HL-60 (cell line): Measurements from ENCODE around the gene CCL8.

Experiments
- DNase-seq, 2 experiments: peaks; one replicate each; pipeline ENCODE4 v3.0.0-alpha.2; 2010 to 2020; ENCODE audit warnings: low read depth in 1 of 2, low spot score in 1 of 2
- H3K27ac ChIP-seq: fragments of 250-450 bp; sonication (Bioruptor Pico); replicated peaks from 2 replicates; pipeline ENCODE4 v1.5.1; 2020; ENCODE audit warnings: mild to moderate bottlenecking, moderate library complexity
- H3K27me3 ChIP-seq: fragments of 250-450 bp; sonication (Bioruptor Pico); 2 replicates; pipeline ENCODE4 v1.5.1; 2021; ENCODE audit warnings: mild to moderate bottlenecking, moderate library complexity; ENCODE audit not compliant: insufficient read depth, poor library complexity, severe bottlenecking
- H3K4me3 ChIP-seq: replicated peaks from 2 replicates; pipeline ENCODE4 v1.5.1; 2011; ENCODE audit warnings: mild to moderate bottlenecking, control low read depth, low read length; ENCODE audit not compliant: insufficient read depth
- CTCF ChIP-seq: IDR thresholded peaks from one replicate; pipeline ENCODE4 v1.5.1; 2011; ENCODE audit warnings: low read length, control low read depth, inconsistent platforms; ENCODE audit not compliant: insufficient read depth
- GABPA ChIP-seq: IDR thresholded peaks from 2 replicates; pipeline ENCODE4 v1.6.1; 2012; ENCODE audit warnings: low read depth
- POLR2AphosphoS5 ChIP-seq: IDR thresholded peaks from 2 replicates; pipeline ENCODE4 v1.6.1; 2012; ENCODE audit warnings: low read depth
- REST ChIP-seq: IDR thresholded peaks from 2 replicates; pipeline ENCODE4 v1.6.1; 2012; ENCODE audit warnings: low read depth; ENCODE audit not compliant: insufficient replicate concordance

CCL8 gene

GRCh38 chr17:34351096-34351495 is 31.9 kb downstream of the CCL8 start:
- Histone ChIP-seq H3K27ac (no peak overlapping the region), H3K4me3 (no peak overlapping the region), H3K27me3 (no peaks in the 10 kb centered on the region)
- no peak for DNase-seq
- TF ChIP-seq REST (no peak), POLR2AphosphoS5 (no peak)

- Histone ChIP-seq H3K27me3 (no peaks in the 10 kb centered on the region), H3K27ac (no peak overlapping the region), H3K4me3 (no peak overlapping the region)
- DNase-seq: no peak
- TF ChIP-seq CTCF: no peak
- TF ChIP-seq GABPA: no peak
- TF ChIP-seq REST: no peak
Observed at GRCh38 chr17:34352191-34352590, 33.0 kb downstream of the CCL8 start.

GRCh38 chr17:34354637-34355036 is 35.4 kb downstream of the CCL8 start:
- H3K27me3 ChIP-seq: no peaks in the 10 kb centered on the region
- no peak overlapping the region for H3K4me3 ChIP-seq
- no peak overlapping the region for H3K27ac ChIP-seq
- TF ChIP-seq CTCF (no peak), REST (no peak)
- DNase-seq: no peak

GRCh38 chr17:34356194-34356593 is 37.0 kb downstream of the CCL8 start, which contains the start of gene CCL13:
Gene CCL13, plus strand, starts transcription at chr17:34356480. Its CDS starts 47 bp downstream, at chr17:34356527.
- no peak for TF ChIP-seq GABPA
- H3K27ac ChIP-seq: no peak within 1 kb of the TSS

More at GRCh38 chr17:34356194-34356593, 37.0 kb downstream of the CCL8 start, which contains the start of gene CCL13:
- no peaks in the 10 kb centered on the region for H3K27me3 ChIP-seq
- no peak within 1 kb of the TSS for H3K4me3 ChIP-seq
- no peak for DNase-seq
